WTC11 (cell line): ENCODE measurements around the gene EMP2. TPM values are rescaled to one million over a fixed set of nuclear protein-coding genes. Genes with fewer than 3 reads are reported as not detected.

Experiments used
- ATAC-seq: fragments of 200-7000 bp; cut with Tn5 transposase; 2 replicates; pipeline ENCODE4 v1.10.0; 2021; ENCODE audit warnings: mild to moderate bottlenecking, moderate library complexity
- CTCF ChIA-PET: fragments of 300-600 bp; sonication (Branson Sonifier 250); formaldehyde crosslinking; loops from one replicate; lab custom pipeline; 2021; ENCODE audit warnings: antibody characterized with exemption; lab: Charles Lee
- POLR2A ChIA-PET: fragments of 350-600 bp; sonication (Branson Sonifier 250); formaldehyde crosslinking; loops from one replicate; lab custom pipeline; 2021; ENCODE audit warnings: antibody characterized with exemption; lab: Charles Lee
- DNase-seq: peaks from one replicate; pipeline ENCODE4 v3.0.0; 2021; ENCODE audit warnings: low spot score
- H3K27ac Mint-ChIP-seq: 2 replicates; pipeline ENCODE4 v1.8.0; 2021; ENCODE audit warnings: mixed read lengths
- H3K27me3 Mint-ChIP-seq: 2 replicates; pipeline ENCODE4 v1.8.0; 2021; ENCODE audit warnings: low read depth, mild to moderate bottlenecking, moderate library complexity, mixed read lengths
- H3K36me3 Mint-ChIP-seq: 2 replicates; pipeline ENCODE4 v1.8.0; 2021; ENCODE audit warnings: mixed read lengths
- H3K4me1 Mint-ChIP-seq: 2 replicates; pipeline ENCODE4 v1.8.0; 2022; ENCODE audit warnings: mixed read lengths
- H3K4me3 Mint-ChIP-seq: 2 replicates; pipeline ENCODE4 v1.8.0; 2021; ENCODE audit warnings: mild to moderate bottlenecking, moderate library complexity, mixed read lengths
- H3K9me3 Mint-ChIP-seq: 2 replicates; pipeline ENCODE4 v1.8.0; 2021; ENCODE audit warnings: mixed read lengths
- ATF1 ChIP-seq: sonication (generic); formaldehyde crosslinking; IDR thresholded peaks from 2 replicates; pipeline ENCODE4 v1.8.1; 2023; ENCODE audit warnings: mild to moderate bottlenecking, moderate library complexity, missing genetic modification reagents
- ATF3 ChIP-seq: sonication (generic); formaldehyde crosslinking; conservative IDR thresholded peaks from 2 replicates; pipeline ENCODE4 v1.8.1; 2022; ENCODE audit warnings: mild to moderate bottlenecking, missing genetic modification reagents
- CREB1 ChIP-seq: sonication (generic); formaldehyde crosslinking; IDR thresholded peaks from 2 replicates; pipeline ENCODE4 v1.8.0; 2023; ENCODE audit warnings: mild to moderate bottlenecking, missing genetic modification reagents
- E2F4 ChIP-seq: sonication (generic); formaldehyde crosslinking; IDR thresholded peaks from 2 replicates; pipeline ENCODE4 v1.8.1; 2022; ENCODE audit warnings: low read depth, mild to moderate bottlenecking, moderate library complexity, missing genetic modification reagents, borderline replicate concordance
- ESRRA ChIP-seq: sonication (generic); formaldehyde crosslinking; IDR thresholded peaks from 2 replicates; pipeline ENCODE4 v1.8.1; 2022; ENCODE audit warnings: mild to moderate bottlenecking, missing genetic modification reagents, borderline replicate concordance
- HMGA2 ChIP-seq: fragments of 250-450 bp; sonication (Bioruptor Pico); IDR thresholded peaks from 2 replicates; pipeline ENCODE4 v1.4.0; 2021; ENCODE audit warnings: mild to moderate bottlenecking, moderate library complexity
- MAX ChIP-seq: sonication (generic); formaldehyde crosslinking; IDR thresholded peaks from 2 replicates; pipeline ENCODE4 v1.8.0; 2022; ENCODE audit warnings: mild to moderate bottlenecking, missing genetic modification reagents
- MXD4 ChIP-seq: fragments of 250-450 bp; sonication (Bioruptor Pico); IDR thresholded peaks from 2 replicates; pipeline ENCODE4 v1.8.0; 2021; ENCODE audit warnings: mild to moderate bottlenecking, moderate library complexity, borderline replicate concordance
- NFE2L1 ChIP-seq: sonication (generic); formaldehyde crosslinking; IDR thresholded peaks from 2 replicates; pipeline ENCODE4 v1.8.1; 2023; ENCODE audit warnings: missing genetic modification reagents
- PRDM15 ChIP-seq: sonication (generic); formaldehyde crosslinking; IDR thresholded peaks from 2 replicates; pipeline ENCODE4 v1.8.0; 2022; ENCODE audit warnings: missing genetic modification reagents
- PREB ChIP-seq: sonication (generic); formaldehyde crosslinking; IDR thresholded peaks from 2 replicates; pipeline ENCODE4 v1.8.1; 2022; ENCODE audit warnings: mild to moderate bottlenecking, missing genetic modification reagents, moderate library complexity, borderline replicate concordance
- SMAD4 ChIP-seq: sonication (generic); formaldehyde crosslinking; IDR thresholded peaks from 2 replicates; pipeline ENCODE4 v1.8.0; 2022; ENCODE audit warnings: mild to moderate bottlenecking, missing genetic modification reagents
- USF2 ChIP-seq: sonication (generic); formaldehyde crosslinking; IDR thresholded peaks from 2 replicates; pipeline ENCODE4 v1.8.1; 2023; ENCODE audit warnings: mild to moderate bottlenecking, missing genetic modification reagents, moderate library complexity
- ZBTB21 ChIP-seq: sonication (generic); formaldehyde crosslinking; IDR thresholded peaks from 2 replicates; pipeline ENCODE4 v1.8.1; 2023; ENCODE audit warnings: mild to moderate bottlenecking, missing genetic modification reagents, borderline replicate concordance
- ZNF232 ChIP-seq: sonication (generic); formaldehyde crosslinking; IDR thresholded peaks from 2 replicates; pipeline ENCODE4 v1.8.0; 2022; ENCODE audit warnings: mild to moderate bottlenecking, missing genetic modification reagents
- ZNF396 ChIP-seq: fragments of 250-450 bp; sonication (Bioruptor Pico); IDR thresholded peaks from 2 replicates; pipeline ENCODE4 v1.8.0; 2021; ENCODE audit warnings: mild to moderate bottlenecking, moderate library complexity, borderline replicate concordance
- ZNF423 ChIP-seq: fragments of 250-450 bp; sonication (Bioruptor Pico); IDR thresholded peaks from 2 replicates; pipeline ENCODE4 v2.1.2; 2022; ENCODE audit warnings: mild to moderate bottlenecking, moderate library complexity
- total RNA-seq: library from RNA; stranded (reverse); gene quantifications from 3 replicates; pipeline ENCODE4 v1.2.3, GENCODE V29; 2021
- TF ChIP-seq, protein P1 (sequence below): sonication (generic); formaldehyde crosslinking; IDR thresholded peaks from 2 replicates; pipeline ENCODE4 v1.8.1; 2022; ENCODE audit warnings: missing genetic modification reagents, borderline replicate concordance
- TF ChIP-seq, protein P2 (sequence below): sonication (generic); formaldehyde crosslinking; IDR thresholded peaks from 2 replicates; pipeline ENCODE4 v1.8.1; 2023; ENCODE audit warnings: mild to moderate bottlenecking, moderate library complexity, missing genetic modification reagents

Gene EMP2
- total RNA-seq, 1 experiment from 2014 or later = 16.4 TPM

- TF ChIP-seq PREB (CRISPR knock-in tag) (no peak), NFE2L1 (no peak), ZNF232 (CRISPR knock-in tag) (no peak), USF2 (CRISPR knock-in tag) (no peak), ATF1 (CRISPR knock-in tag) (no peak)
- TF ChIP-seq, all 79 proteins: peak for 0
Measured at GRCh38 chr16:10495031-10495345, 85.4 kb downstream of the EMP2 start (continued).

DNA sequence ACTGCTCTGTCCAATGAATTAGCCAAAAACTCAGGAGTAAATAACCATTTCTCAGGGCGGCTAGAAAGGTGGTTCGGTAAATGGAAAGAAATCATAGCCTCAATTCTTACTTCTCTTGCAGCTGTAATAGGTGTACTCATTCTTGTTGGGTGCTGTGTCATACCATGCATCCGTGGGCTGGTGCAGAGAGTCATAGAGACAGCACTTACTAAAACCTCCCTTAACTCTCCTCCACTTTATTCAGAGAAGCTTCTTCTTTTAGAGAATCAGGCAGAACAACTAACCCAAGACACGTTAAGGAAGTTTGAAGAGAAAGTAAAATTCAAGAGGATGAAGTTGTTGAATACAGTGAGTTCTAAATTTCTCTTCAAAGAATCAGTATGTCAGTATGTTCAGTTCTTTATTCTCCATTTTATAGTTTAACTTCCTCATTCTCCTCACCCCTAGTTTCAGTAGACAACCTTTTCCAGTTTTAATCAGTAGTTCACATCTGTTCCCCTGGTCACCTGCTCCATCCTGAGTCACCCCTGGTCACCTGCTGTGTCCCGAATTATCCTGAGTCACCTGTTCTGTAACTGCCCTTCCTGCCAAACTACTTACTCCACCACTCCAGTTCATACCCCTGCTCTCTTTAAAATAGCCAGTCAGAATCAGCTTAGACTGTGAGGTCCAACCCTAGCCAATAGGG lies 85.9 kb downstream of the EMP2 start:
- peaks cover 19% of the 10 kb centered on the region for H3K36me3 Mint-ChIP-seq
- no peak for TF ChIP-seq ATF3 (CRISPR knock-in tag)
- TF ChIP-seq NFE2L1 = no peak
- no peak for TF ChIP-seq ZNF423 (CRISPR knock-in tag)
- TF ChIP-seq, protein P1, sequence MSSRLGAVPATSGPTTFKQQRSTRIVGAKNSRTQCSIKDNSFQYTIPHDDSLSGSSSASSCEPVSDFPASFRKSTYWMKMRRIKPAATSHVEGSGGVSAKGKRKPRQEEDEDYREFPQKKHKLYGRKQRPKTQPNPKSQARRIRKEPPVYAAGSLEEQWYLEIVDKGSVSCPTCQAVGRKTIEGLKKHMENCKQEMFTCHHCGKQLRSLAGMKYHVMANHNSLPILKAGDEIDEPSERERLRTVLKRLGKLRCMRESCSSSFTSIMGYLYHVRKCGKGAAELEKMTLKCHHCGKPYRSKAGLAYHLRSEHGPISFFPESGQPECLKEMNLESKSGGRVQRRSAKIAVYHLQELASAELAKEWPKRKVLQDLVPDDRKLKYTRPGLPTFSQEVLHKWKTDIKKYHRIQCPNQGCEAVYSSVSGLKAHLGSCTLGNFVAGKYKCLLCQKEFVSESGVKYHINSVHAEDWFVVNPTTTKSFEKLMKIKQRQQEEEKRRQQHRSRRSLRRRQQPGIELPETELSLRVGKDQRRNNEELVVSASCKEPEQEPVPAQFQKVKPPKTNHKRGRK (CRISPR knock-in tag) = no peak
- no peak for TF ChIP-seq CREB1 (CRISPR knock-in tag)
- TF ChIP-seq ZNF396 = no peak
- no peak for TF ChIP-seq ZBTB21 (CRISPR knock-in tag)
- TF ChIP-seq MAX = no peak
- TF ChIP-seq E2F4 (CRISPR knock-in tag) = no peak
- TF ChIP-seq ESRRA = no peak
- TF ChIP-seq SMAD4 (CRISPR knock-in tag) = no peak
- TF ChIP-seq PRDM15 (CRISPR knock-in tag) = no peak
- TF ChIP-seq, protein P2, sequence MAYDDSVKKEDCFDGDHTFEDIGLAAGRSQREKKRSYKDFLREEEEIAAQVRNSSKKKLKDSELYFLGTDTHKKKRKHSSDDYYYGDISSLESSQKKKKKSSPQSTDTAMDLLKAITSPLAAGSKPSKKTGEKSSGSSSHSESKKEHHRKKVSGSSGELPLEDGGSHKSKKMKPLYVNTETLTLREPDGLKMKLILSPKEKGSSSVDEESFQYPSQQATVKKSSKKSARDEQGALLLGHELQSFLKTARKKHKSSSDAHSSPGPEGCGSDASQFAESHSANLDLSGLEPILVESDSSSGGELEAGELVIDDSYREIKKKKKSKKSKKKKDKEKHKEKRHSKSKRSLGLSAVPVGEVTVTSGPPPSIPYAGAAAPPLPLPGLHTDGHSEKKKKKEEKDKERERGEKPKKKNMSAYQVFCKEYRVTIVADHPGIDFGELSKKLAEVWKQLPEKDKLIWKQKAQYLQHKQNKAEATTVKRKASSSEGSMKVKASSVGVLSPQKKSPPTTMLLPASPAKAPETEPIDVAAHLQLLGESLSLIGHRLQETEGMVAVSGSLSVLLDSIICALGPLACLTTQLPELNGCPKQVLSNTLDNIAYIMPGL (CRISPR knock-in tag) = no peak
- no peak for TF ChIP-seq MXD4 (CRISPR knock-in tag)
- TF ChIP-seq HMGA2 (CRISPR knock-in tag) = no peak

More for the DNA sequence above, 85.9 kb downstream of the EMP2 start:
- Mint-ChIP-seq H3K4me3 (no peak overlapping the region), H3K9me3 (peaks cover 43% of the 10 kb centered on the region), H3K27me3 (peaks cover 4% of the 10 kb centered on the region), H3K27ac (no peak overlapping the region), H3K4me1 (peaks cover 19% of the 10 kb centered on the region)
- DNase-seq (no peak), ATAC-seq (no peak)
- ChIA-PET CTCF (no interaction called here), POLR2A (no interaction called here)
